Prostate gland (tissue), 2 donors: ENCODE results near the gene PPP2R5B. TPM values are rescaled to one million over a fixed set of nuclear protein-coding genes. Genes with fewer than 3 reads are reported as not detected.
"Not testable (repeated sequence)": the region's sequence is repeated elsewhere in the genome, so short reads cannot be mapped to it uniquely, and the experiment has no call there.

Experiments
- DNase-seq: peaks from one replicate; pipeline ENCODE4 v3.0.0-alpha.2; 2019; ENCODE audit warnings: low spot score
- H3K27ac ChIP-seq, 2 donors: fragments of 200-600 bp; sonication (generic); 2 replicates each; pipeline ENCODE4 v1.5.1; 2017 to 2019
- H3K27me3 ChIP-seq: fragments of 200-600 bp; sonication (generic); replicated peaks from 2 replicates; pipeline ENCODE4 v1.5.1; 2019; ENCODE audit not compliant: insufficient read depth
- H3K36me3 ChIP-seq, 2 donors: fragments of 200-600 bp; sonication (generic); 1 replicate in 1 of 2; 2 replicates in 1 of 2; pipeline versions ENCODE4 v1.5.1 to v1.8.1; 2017 to 2019
- H3K4me1 ChIP-seq: fragments of 200-600 bp; sonication (generic); replicated peaks from 2 replicates; pipeline ENCODE4 v1.5.1; 2019
- H3K4me3 ChIP-seq, 2 donors: fragments of 200-600 bp; sonication (generic); 2 replicates each; pipeline ENCODE4 v1.5.1; 2017 to 2019
- H3K9me3 ChIP-seq: fragments of 200-600 bp; sonication (generic); 2 replicates; pipeline ENCODE4 v1.5.1; 2017
- CTCF ChIP-seq, 4 experiments: fragments of 200-600 bp in 2 of 4; fragments of 450-650 bp in 2 of 4; sonication (generic) in 2 of 4; IDR thresholded peaks; 1 replicate in 3 of 4; 2 replicates in 1 of 4; pipeline ENCODE4 v1.5.1; 2016 to 2019; ENCODE audit warnings: antibody characterized with exemption in 4 of 4, mild to moderate bottlenecking in 2 of 4, moderate library complexity in 2 of 4
- POLR2A ChIP-seq: fragments of 450-650 bp; IDR thresholded peaks from one replicate; pipeline ENCODE4 v1.6.1; 2016; ENCODE audit warnings: antibody characterized with exemption, mild to moderate bottlenecking
- POLR2AphosphoS5 ChIP-seq: sonication (generic); formaldehyde crosslinking; IDR thresholded peaks from one replicate; pipeline ENCODE4 v1.6.1; 2017; ENCODE audit warnings: antibody characterized with exemption
- WGBS: methylation state at CpG from one replicate; pipeline ENCODE4 v1.1.5; 2018; 5-methylcytosine and 5-hydroxymethylcytosine counted together
- intact Hi-C: fragments of 100-400 bp; cut with DNase I; formaldehyde crosslinking; loops from one replicate; pipeline ENCODE4 v1.14.2; 2022
- microRNA counts, 2 donors: library from miRNA; unstranded; fragments of <30 nt; microRNA quantifications; one replicate each; lab custom pipeline; 2016 to 2017
- microRNA-seq: library from miRNA; unstranded; fragments of <30 nt; microRNA quantifications from one replicate; pipeline ENCODE4, GENCODE V29; 2016
- small RNA-seq, 2 donors: library from RNA; depleted of rRNA; stranded (forward); fragments of <200 nt; gene quantifications; one replicate each; pipeline ENCODE3, GENCODE V24; 2016
- total RNA-seq, 2 donors: library from RNA; depleted of rRNA; stranded (reverse); fragments of >200 nt; gene quantifications; one replicate each; pipeline ENCODE4 v1.1.0, GENCODE V29; 2016

PPP2R5B gene
- total RNA-seq, 2 donors from 2014 or later: 14.1 to 32.6 TPM

GRCh38 chr11:64976651-64977050 is 52.2 kb downstream of the PPP2R5B start:
- intact Hi-C loops: no loop called here
- Histone ChIP-seq H3K4me3 (no peak overlapping the region), H3K36me3 (no peaks in the 10 kb centered on the region), H3K4me1 (no peaks in the 10 kb centered on the region), H3K27ac (no peak overlapping the region), H3K9me3 (no peaks in the 10 kb centered on the region), H3K27me3 (no peaks in the 10 kb centered on the region)
- DNase-seq: no peak
- 47% methylated on average over 2 of the region's 2 CpGs for WGBS
- no peak for TF ChIP-seq CTCF (IDR thresholded peaks at IDR 0.05)
- TF ChIP-seq POLR2A: no peak
- no peak for TF ChIP-seq POLR2AphosphoS5

GRCh38 chr11:64983339-64983738 is 58.9 kb downstream of the PPP2R5B start:
- DNase-seq, intact Hi-C loops, H3K9me3 ChIP-seq, H3K4me1 ChIP-seq, H3K27me3 ChIP-seq, H3K4me3 ChIP-seq, H3K36me3 ChIP-seq, H3K27ac ChIP-seq: not testable (repeated sequence)
- WGBS: 96% methylated on average over 5 of the region's 5 CpGs

MicroRNAs encoded within 50 kb of the gene (microRNA counts, 767-probe panel; counts per million panel counts)
- microRNA hsa-miR-192-5p (lab: Ali Mortazavi, UCI): 2,648 to 2,903 counts per million in 2 donors

Small RNA genes within 50 kb of the gene (microRNA-seq; reads per million reads assigned to microRNA genes)
- not detected for gene MIR6749
- 0.25 reads per million for gene MIR6750

Small RNA genes within 50 kb of the gene (small RNA-seq; reads per million reads assigned to genes)
- 0 reads per million in 2 donors for gene MIR6749
- gene MIR6750: 0 reads per million in 2 donors

Other genes with a start within 250 kb of the PPP2R5B start
- 10 to 100 TPM in 1 of 2 donors, under 1 TPM in 1; 0.46 to 26.8 TPM for gene NRXN2, start 201.5 kb upstream of the PPP2R5B start, total RNA-seq
- gene RASGRP2, start 180.5 kb upstream of the PPP2R5B start, total RNA-seq: 10 to 100 TPM; 13.3 to 28.7 TPM
- gene PYGM, start 164.7 kb upstream of the PPP2R5B start, total RNA-seq: 10 to 100 TPM in 1 of 2 donors, 1 to 10 TPM in 1; 8.0 to 22.4 TPM
- gene SF1, start 146.1 kb upstream of the PPP2R5B start, total RNA-seq: 100 to 1,000 TPM; 263 to 409 TPM
- gene MAP4K2, start 121.5 kb upstream of the PPP2R5B start, total RNA-seq: 10 to 100 TPM; 10.7 to 35.8 TPM
- gene MEN1, start 114.1 kb upstream of the PPP2R5B start, total RNA-seq: 10 to 100 TPM; 27.9 to 45.5 TPM
- gene CDC42BPG, start 80.0 kb upstream of the PPP2R5B start, total RNA-seq: 10 to 100 TPM; 17.2 to 24.0 TPM
- gene EHD1, start 46.1 kb upstream of the PPP2R5B start, total RNA-seq: 100 to 1,000 TPM in 1 of 2 donors, 10 to 100 TPM in 1; 38.8 to 104 TPM
- 10 to 100 TPM; 38.4 to 66.1 TPM for gene ATG2A, start 7.5 kb upstream of the PPP2R5B start, total RNA-seq
- gene GPHA2, start 11.2 kb downstream of the PPP2R5B start, total RNA-seq: not detected
- gene MAJIN, start 47.4 kb downstream of the PPP2R5B start, total RNA-seq: 1 to 10 TPM in 1 of 2 donors, not detected in 1; 7.4 TPM
- gene BATF2, start 72.3 kb downstream of the PPP2R5B start, total RNA-seq: 1 to 10 TPM; 1.5 TPM
- 100 to 1,000 TPM in 1 of 2 donors, 10 to 100 TPM in 1; 86.5 to 135 TPM for gene ARL2, start 89.5 kb downstream of the PPP2R5B start, total RNA-seq
- 10 to 100 TPM; 23.4 to 25.2 TPM for gene SNX15, start 102.8 kb downstream of the PPP2R5B start, total RNA-seq
- gene SAC3D1, start 116.5 kb downstream of the PPP2R5B start, total RNA-seq: 10 to 100 TPM; 25.0 to 29.4 TPM
- 10 to 100 TPM in 1 of 2 donors, 1 to 10 TPM in 1; 8.5 to 15.6 TPM for gene NAALADL1, start 133.9 kb downstream of the PPP2R5B start, total RNA-seq
- 10 to 100 TPM in 1 of 2 donors, 1 to 10 TPM in 1; 2.3 to 17.8 TPM for gene CDCA5, start 159.4 kb downstream of the PPP2R5B start, total RNA-seq
- 10 to 100 TPM; 61.6 to 62.6 TPM for gene ZFPL1, start 159.5 kb downstream of the PPP2R5B start, total RNA-seq
- gene VPS51, start 171.5 kb downstream of the PPP2R5B start, total RNA-seq: 100 to 1,000 TPM; 323 to 542 TPM
- 100 to 1,000 TPM in 1 of 2 donors, 10 to 100 TPM in 1; 73.9 to 185 TPM for gene TM7SF2, start 187.2 kb downstream of the PPP2R5B start, total RNA-seq
- gene ZNHIT2, start 193.0 kb downstream of the PPP2R5B start, total RNA-seq: 10 to 100 TPM; 32.7 to 37.8 TPM
- gene FAU, start 197.4 kb downstream of the PPP2R5B start, total RNA-seq: 100 to 1,000 TPM; 654 to 691 TPM
- 100 to 1,000 TPM in 1 of 2 donors, 10 to 100 TPM in 1; 99.9 to 113 TPM for gene MRPL49, start 197.6 kb downstream of the PPP2R5B start, total RNA-seq
- gene SYVN1, start 209.8 kb downstream of the PPP2R5B start, total RNA-seq: 100 to 1,000 TPM in 1 of 2 donors, 10 to 100 TPM in 1; 89.7 to 108 TPM
- gene SPDYC, start 245.5 kb downstream of the PPP2R5B start, total RNA-seq: not detected